Fibroblast of gingiva (primary cell): ENCODE results near the gene LONP2.
"Not testable (repeated sequence)": the region's sequence is repeated elsewhere in the genome, so short reads cannot be mapped to it uniquely, and the experiment has no call there.

ENCODE experiments used
- DNase-seq: peaks from one replicate; pipeline ENCODE4 v3.0.0-alpha.2; 2011; ENCODE audit warnings: low read depth

The LONP2 gene

GRCh38 chr16:48386559-48387312 is 142.6 kb downstream of the LONP2 start:
- DNase-seq: no peak

DNA sequence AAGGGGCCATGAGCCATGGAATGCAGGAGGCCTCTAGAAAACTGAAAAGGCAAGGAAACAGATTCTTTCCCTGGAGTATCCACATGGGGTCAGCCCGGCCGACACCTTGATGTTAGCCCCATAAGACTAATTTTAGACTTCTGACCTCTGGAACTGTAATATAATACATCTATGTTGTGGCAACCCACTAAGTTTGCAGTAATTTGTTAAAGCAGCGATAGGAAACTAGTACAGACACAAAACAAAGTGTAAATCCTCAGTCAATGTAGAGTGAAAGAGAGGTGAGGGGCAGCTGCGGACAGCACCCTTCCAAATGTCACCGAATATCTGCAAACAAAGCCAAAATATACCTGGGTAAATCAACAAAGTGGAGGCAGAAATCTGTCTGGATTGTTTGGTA is 148.3 kb downstream of the LONP2 start:
- DNase-seq: no peak

DNA sequence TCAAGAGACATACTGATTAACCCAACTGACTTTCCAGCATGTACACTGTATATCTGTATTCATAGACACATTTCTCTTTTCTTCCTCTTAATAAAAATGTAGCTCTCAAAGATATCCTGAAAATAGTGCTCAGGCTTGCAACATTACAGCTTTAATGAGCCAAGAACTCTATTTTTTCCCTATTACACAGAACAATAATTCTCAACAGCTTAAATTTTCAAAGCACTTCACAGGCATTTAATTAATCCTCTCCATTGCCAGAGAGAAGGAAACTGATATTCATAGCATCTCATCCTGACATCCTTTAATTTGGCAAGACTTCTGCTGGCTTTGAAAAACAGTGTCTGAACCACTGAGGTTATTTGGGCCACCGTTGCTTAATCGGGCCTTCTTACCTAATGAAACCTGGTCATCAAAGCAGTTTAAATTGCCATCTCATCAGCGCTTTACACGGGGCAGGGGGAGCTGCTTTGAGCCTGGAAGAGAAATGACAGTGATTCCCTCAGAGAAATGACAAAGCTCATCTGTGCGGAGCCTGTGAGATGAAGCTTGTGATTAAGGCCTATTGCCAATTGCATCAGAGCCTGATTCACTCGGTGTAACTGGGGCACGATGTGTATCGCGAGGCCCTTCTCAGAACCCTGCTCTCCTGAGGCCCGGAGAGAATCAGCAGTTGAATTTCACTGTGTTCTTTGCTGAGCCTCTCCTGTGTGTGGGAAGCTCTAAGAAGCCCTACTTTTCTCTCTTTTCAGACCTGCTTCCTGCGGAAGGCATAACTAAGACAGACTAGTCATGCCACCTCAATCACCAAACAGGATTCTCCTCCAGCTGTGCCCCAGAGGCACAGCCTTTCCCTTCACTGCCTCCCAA is 149.6 kb downstream of the LONP2 start:
- DNase-seq: peak; percentile 83

- no peak for DNase-seq
Observed at GRCh38 chr16:48394355-48394703, 150.2 kb downstream of the LONP2 start.

GRCh38 chr16:48395375-48395774 is 151.3 kb downstream of the LONP2 start:
- no peak for DNase-seq

- DNase-seq: not testable (repeated sequence)
Observed at GRCh38 chr16:48402547-48402946, 158.4 kb downstream of the LONP2 start.

GRCh38 chr16:48405153-48405552 is 161.1 kb downstream of the LONP2 start:
- DNase-seq: no peak

DNA sequence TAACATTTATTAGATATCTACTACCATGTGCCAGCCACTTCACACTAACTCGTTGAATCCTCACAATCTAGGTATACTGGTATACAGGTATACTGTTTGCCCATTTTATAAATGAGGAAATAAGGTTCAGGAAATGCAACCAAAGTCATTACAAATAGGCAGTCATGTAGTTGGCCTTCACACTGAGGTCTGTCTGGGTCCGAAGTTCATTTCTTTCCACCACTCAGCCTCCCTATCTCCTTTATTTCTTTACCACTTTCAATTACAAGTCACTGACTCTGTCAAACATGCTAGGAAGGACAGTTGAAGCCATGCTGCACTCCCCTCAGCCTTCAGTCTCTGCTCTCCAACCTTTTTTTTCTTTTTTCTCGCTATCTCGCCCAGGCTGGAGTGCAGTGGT is 161.8 kb downstream of the LONP2 start:
- DNase-seq: no peak
